OCI-LY1 (cell line): ENCODE data around the gene PDCD1LG2.
"Not testable (repeated sequence)": the region's sequence is repeated elsewhere in the genome, so short reads cannot be mapped to it uniquely, and the experiment has no call there.

ENCODE experiments used
- H2AFZ ChIP-seq: fragments of 200-600 bp; sonication (generic), shearing (Covaris generic); 2 replicates; pipeline ENCODE4 v1.6.0; 2014; ENCODE audit warnings: antibody characterized with exemption, mild to moderate bottlenecking, low read length
- H3F3A ChIP-seq: fragments of 200-600 bp; sonication (generic), shearing (Covaris generic); 2 replicates; pipeline ENCODE4 v1.6.0; 2014; ENCODE audit warnings: mild to moderate bottlenecking, antibody characterized with exemption, low read length, moderate library complexity; ENCODE audit not compliant: insufficient read depth
- H3K27ac ChIP-seq: fragments of 200-600 bp; sonication (generic); 2 replicates; pipeline ENCODE4 v1.5.1; 2014; ENCODE audit warnings: low read length, mixed run types, mild to moderate bottlenecking, low read depth; ENCODE audit not compliant: poor library complexity, severe bottlenecking
- H3K27me3 ChIP-seq: fragments of 200-600 bp; sonication (generic); 2 replicates; pipeline ENCODE4 v1.6.0; 2014; ENCODE audit warnings: antibody characterized with exemption, mild to moderate bottlenecking, low read length, moderate library complexity; ENCODE audit not compliant: insufficient read depth
- H3K36me3 ChIP-seq: fragments of 200-600 bp; sonication (generic); 2 replicates; pipeline ENCODE4 v1.6.1; 2014; ENCODE audit warnings: mild to moderate bottlenecking, antibody characterized with exemption, low read length, moderate library complexity, mixed read lengths; ENCODE audit not compliant: insufficient read depth
- H3K4me1 ChIP-seq: fragments of 200-600 bp; sonication (generic); 2 replicates; pipeline ENCODE4 v1.5.1; 2014; ENCODE audit warnings: mild to moderate bottlenecking, low read length, moderate library complexity; ENCODE audit not compliant: insufficient read depth, severe bottlenecking
- H3K4me2 ChIP-seq: fragments of 200-600 bp; sonication (generic), shearing (Covaris generic); 2 replicates; pipeline ENCODE4 v1.6.1; 2014; ENCODE audit warnings: low read length
- H3K4me3 ChIP-seq: fragments of 200-600 bp; sonication (generic); 2 replicates; pipeline ENCODE4 v1.5.1; 2014; ENCODE audit warnings: low read length, low read depth, mild to moderate bottlenecking, mixed read lengths; ENCODE audit not compliant: poor library complexity, severe bottlenecking
- H3K79me2 ChIP-seq: fragments of 200-600 bp; shearing (Covaris generic); 2 replicates; pipeline ENCODE4 v1.6.1; 2016; ENCODE audit warnings: mixed run types, low read length, mixed read lengths; ENCODE audit not compliant: insufficient read depth
- H3K9ac ChIP-seq: fragments of 200-600 bp; sonication (generic), shearing (Covaris generic); 2 replicates; pipeline ENCODE4 v1.6.1; 2014; ENCODE audit warnings: mild to moderate bottlenecking, low read length, mixed read lengths
- H3K9me2 ChIP-seq: fragments of 200-600 bp; sonication (generic), shearing (Covaris generic); 2 replicates; pipeline ENCODE4 v1.6.1; 2014; ENCODE audit warnings: low read depth, mild to moderate bottlenecking, low read length, mixed read lengths
- H3K9me3 ChIP-seq: fragments of 200-600 bp; shearing (Covaris generic); 2 replicates; pipeline ENCODE4 v1.6.1; 2014; ENCODE audit warnings: low read length, mixed read lengths
- H4K20me1 ChIP-seq: fragments of 200-600 bp; sonication (generic), shearing (Covaris generic); 2 replicates; pipeline ENCODE4 v1.6.0; 2016; ENCODE audit warnings: mild to moderate bottlenecking, low read length; ENCODE audit not compliant: insufficient read depth
- EZH2 ChIP-seq: fragments of 200-600 bp; sonication (generic), shearing (Covaris generic); IDR thresholded peaks from 2 replicates; pipeline ENCODE4 v1.8.0; 2017; ENCODE audit warnings: borderline replicate concordance, mixed run types, mild to moderate bottlenecking, antibody characterized with exemption, low read length, moderate library complexity, mixed read lengths
- TF ChIP-seq, protein P1 (sequence below): fragments of 200-600 bp; sonication (generic), shearing (Covaris generic); IDR thresholded peaks from 2 replicates; pipeline ENCODE4 v1.5.1; 2017; ENCODE audit warnings: mild to moderate bottlenecking, antibody characterized with exemption, low read length, moderate library complexity, mixed read lengths

Gene PDCD1LG2

DNA sequence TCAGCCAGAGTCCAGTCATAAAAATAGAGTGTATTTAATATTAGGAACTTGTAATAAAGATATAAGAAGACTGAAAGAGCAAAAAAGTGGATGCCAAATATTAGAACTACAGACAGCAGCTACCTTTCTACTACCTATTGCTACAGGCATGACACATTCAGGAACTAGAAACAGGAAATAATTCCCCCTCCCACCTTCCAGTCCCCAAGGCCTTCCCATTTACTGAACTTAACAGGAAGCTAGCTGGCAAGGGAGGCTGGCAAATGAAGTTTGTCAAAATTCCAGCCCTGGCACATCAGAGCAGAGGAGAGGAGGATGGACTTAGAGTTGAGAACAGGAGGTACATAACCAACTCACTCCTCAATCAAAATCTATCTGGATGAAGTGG lies 68.4 kb downstream of the PDCD1LG2 start:
- Histone ChIP-seq H3K27me3 (no peaks in the 10 kb centered on the region), H3K4me1 (peaks cover 28% of the 10 kb centered on the region), H3K9me2 (no peaks in the 10 kb centered on the region), H3K9ac (no peak overlapping the region), H3F3A (no peaks in the 10 kb centered on the region), H3K4me2 (no peak overlapping the region), H4K20me1 (no peaks in the 10 kb centered on the region), H3K27ac (no peak overlapping the region), H3K9me3 (no peaks in the 10 kb centered on the region), H3K79me2 (no peaks in the 10 kb centered on the region), H3K4me3 (no peak overlapping the region), H3K36me3 (no peaks in the 10 kb centered on the region), H2AFZ (no peak overlapping the region)
- TF ChIP-seq, protein P1, sequence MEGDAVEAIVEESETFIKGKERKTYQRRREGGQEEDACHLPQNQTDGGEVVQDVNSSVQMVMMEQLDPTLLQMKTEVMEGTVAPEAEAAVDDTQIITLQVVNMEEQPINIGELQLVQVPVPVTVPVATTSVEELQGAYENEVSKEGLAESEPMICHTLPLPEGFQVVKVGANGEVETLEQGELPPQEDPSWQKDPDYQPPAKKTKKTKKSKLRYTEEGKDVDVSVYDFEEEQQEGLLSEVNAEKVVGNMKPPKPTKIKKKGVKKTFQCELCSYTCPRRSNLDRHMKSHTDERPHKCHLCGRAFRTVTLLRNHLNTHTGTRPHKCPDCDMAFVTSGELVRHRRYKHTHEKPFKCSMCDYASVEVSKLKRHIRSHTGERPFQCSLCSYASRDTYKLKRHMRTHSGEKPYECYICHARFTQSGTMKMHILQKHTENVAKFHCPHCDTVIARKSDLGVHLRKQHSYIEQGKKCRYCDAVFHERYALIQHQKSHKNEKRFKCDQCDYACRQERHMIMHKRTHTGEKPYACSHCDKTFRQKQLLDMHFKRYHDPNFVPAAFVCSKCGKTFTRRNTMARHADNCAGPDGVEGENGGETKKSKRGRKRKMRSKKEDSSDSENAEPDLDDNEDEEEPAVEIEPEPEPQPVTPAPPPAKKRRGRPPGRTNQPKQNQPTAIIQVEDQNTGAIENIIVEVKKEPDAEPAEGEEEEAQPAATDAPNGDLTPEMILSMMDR, result no peak
- TF ChIP-seq EZH2, result no peak

DNA sequence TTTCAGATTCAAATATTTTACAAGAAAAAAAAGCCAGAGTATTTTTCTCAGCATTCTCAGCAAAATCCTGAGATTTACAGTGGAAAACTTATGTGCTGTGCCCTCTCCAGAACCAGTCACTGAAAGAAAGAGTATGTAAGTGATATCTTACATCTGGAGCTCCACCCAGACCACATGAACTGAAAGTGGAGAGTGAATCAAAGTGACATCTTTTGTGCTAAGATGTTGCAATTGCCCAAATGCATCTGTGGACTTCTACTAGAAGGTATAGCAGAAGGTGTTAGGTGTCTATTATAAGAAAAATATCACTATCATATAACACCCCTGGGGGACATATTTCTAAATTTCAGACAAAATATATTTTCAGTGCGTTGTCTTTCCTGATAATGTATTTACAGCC lies 69.5 kb downstream of the PDCD1LG2 start:
- Histone ChIP-seq H3F3A (no peaks in the 10 kb centered on the region), H3K9ac (no peak overlapping the region), H4K20me1 (no peaks in the 10 kb centered on the region), H3K79me2 (no peaks in the 10 kb centered on the region), H3K9me2 (no peaks in the 10 kb centered on the region), H3K36me3 (no peaks in the 10 kb centered on the region), H3K4me1 (peaks cover 31% of the 10 kb centered on the region), H2AFZ (no peak overlapping the region), H3K27me3 (no peaks in the 10 kb centered on the region), H3K27ac (no peak overlapping the region), H3K4me3 (no peak overlapping the region), H3K4me2 (no peak overlapping the region), H3K9me3 (no peaks in the 10 kb centered on the region)
- no peak for TF ChIP-seq EZH2
- TF ChIP-seq, protein P1, result no peak

DNA sequence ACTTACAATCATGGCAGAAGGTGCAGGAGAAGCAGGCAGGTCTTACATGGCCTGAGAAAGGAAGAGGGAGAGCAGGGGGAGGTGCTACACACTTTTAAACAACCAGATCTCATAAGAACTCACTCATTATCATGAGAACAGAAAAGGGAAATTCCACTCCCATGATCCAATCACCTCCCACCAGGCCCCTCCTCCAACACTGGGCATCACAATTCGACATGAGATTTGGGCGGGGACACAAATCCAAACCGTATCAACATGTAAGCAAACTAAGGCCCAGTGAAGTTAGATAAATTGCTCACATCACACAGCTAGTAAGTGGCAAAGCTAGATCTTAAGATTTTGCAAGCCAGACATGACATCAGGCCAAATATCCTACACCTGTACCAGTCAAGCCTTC lies 70.3 kb downstream of the PDCD1LG2 start:
- Histone ChIP-seq H3K9me3 (no peaks in the 10 kb centered on the region), H4K20me1 (no peaks in the 10 kb centered on the region), H3K27me3 (no peaks in the 10 kb centered on the region), H3K9ac (no peak overlapping the region), H3K36me3 (no peaks in the 10 kb centered on the region), H3K9me2 (no peaks in the 10 kb centered on the region), H3K27ac (no peak overlapping the region), H3K4me3 (no peak overlapping the region), H3K4me1 (peaks cover 31% of the 10 kb centered on the region), H3F3A (no peaks in the 10 kb centered on the region), H3K4me2 (no peak overlapping the region), H2AFZ (no peak overlapping the region), H3K79me2 (no peaks in the 10 kb centered on the region)
- TF ChIP-seq EZH2, result no peak
- TF ChIP-seq, protein P1, result no peak

DNA sequence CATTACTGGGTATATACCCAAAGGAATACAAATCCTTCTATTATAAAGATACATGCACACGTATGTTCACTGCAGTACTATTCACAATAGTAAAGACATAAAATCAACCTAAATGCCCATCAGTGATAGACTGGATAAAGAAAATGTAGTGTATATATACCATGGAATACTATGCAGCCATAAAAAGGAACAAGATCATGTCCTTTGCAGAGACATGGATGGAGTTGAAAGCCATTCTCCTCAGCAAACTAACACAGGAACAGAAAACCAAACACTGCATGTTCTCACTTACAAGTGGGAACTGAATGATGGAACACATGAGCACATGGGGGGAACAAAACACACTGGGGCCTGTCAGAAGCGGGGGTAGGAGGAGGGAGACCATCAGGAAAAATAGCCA lies 71.4 kb downstream of the PDCD1LG2 start:
- not testable (repeated sequence) for H3K27ac ChIP-seq
- H3K4me1 ChIP-seq, result peaks cover 39% of the 10 kb centered on the region

More for the DNA sequence above, 71.4 kb downstream of the PDCD1LG2 start:
- H3K27me3 ChIP-seq, H3K9me2 ChIP-seq, H3K36me3 ChIP-seq, H2AFZ ChIP-seq, H3K79me2 ChIP-seq, H3K4me3 ChIP-seq, H3K4me2 ChIP-seq, H4K20me1 ChIP-seq, H3K9me3 ChIP-seq, H3F3A ChIP-seq, H3K9ac ChIP-seq: not testable (repeated sequence)
